H9 (cell line): ENCODE measurements around the gene HORMAD1. TPM values are rescaled to one million over a fixed set of nuclear protein-coding genes. Genes with fewer than 3 reads are reported as not detected.

Source experiments
- DNase-seq: peaks from one replicate; pipeline ENCODE4 v3.0.0-alpha.2; 2017
- H2AFZ ChIP-seq: one replicate; pipeline ENCODE4 v1.6.1; 2013; ENCODE audit warnings: mild to moderate bottlenecking, low read length, control low read depth, moderate library complexity
- H2AK5ac ChIP-seq: 2 replicates; pipeline ENCODE4 v1.6.1; 2013; ENCODE audit warnings: low read length, control low read depth, mixed read lengths; ENCODE audit not compliant: insufficient read length
- H2BK120ac ChIP-seq: one replicate; pipeline ENCODE4 v1.6.1; 2013; ENCODE audit warnings: low read depth, mild to moderate bottlenecking, low read length, control low read depth, inconsistent platforms; ENCODE audit not compliant: poor library complexity, severe bottlenecking
- H2BK12ac ChIP-seq: 2 replicates; pipeline ENCODE4 v1.6.1; 2013; ENCODE audit warnings: low read length, control low read depth, mixed read lengths, low read depth; ENCODE audit not compliant: insufficient read length
- H2BK15ac ChIP-seq: 2 replicates; pipeline ENCODE4 v1.6.1; 2013; ENCODE audit warnings: low read depth, low read length, control low read depth
- H2BK20ac ChIP-seq: one replicate; pipeline ENCODE4 v1.6.1; 2013; ENCODE audit warnings: low read depth, mild to moderate bottlenecking, low read length, control low read depth, inconsistent platforms; ENCODE audit not compliant: poor library complexity, severe bottlenecking
- H2BK5ac ChIP-seq: 2 replicates; pipeline ENCODE4 v1.6.1; 2013; ENCODE audit warnings: low read length, control low read depth, mixed read lengths; ENCODE audit not compliant: insufficient read length
- H3K14ac ChIP-seq: 2 replicates; pipeline ENCODE4 v1.6.1; 2013; ENCODE audit warnings: low read length, control low read depth; ENCODE audit not compliant: insufficient read depth
- H3K18ac ChIP-seq: 2 replicates; pipeline ENCODE4 v1.6.1; 2013; ENCODE audit warnings: low read depth, mild to moderate bottlenecking, mixed read lengths, low read length, control low read depth; ENCODE audit not compliant: insufficient read length
- H3K23ac ChIP-seq: 2 replicates; pipeline ENCODE4 v1.6.1; 2013; ENCODE audit warnings: low read length, control low read depth, mixed read lengths, low read depth; ENCODE audit not compliant: insufficient read length
- H3K23me2 ChIP-seq: 2 replicates; pipeline ENCODE4 v1.6.1; 2013; ENCODE audit warnings: low read depth, mild to moderate bottlenecking, mixed read lengths, low read length, control low read depth; ENCODE audit not compliant: insufficient read length, poor library complexity, severe bottlenecking
- H3K27ac ChIP-seq: 2 replicates; pipeline ENCODE4 v1.5.1; 2013; ENCODE audit warnings: low read length, control low read depth, mixed read lengths, low read depth; ENCODE audit not compliant: insufficient read length
- H3K27me3 ChIP-seq: 2 replicates; pipeline ENCODE4 v1.6.1; 2013; ENCODE audit warnings: low read length, control low read depth, inconsistent platforms; ENCODE audit not compliant: insufficient read depth
- H3K4ac ChIP-seq: 2 replicates; pipeline ENCODE4 v1.6.1; 2013; ENCODE audit warnings: low read depth, mild to moderate bottlenecking, control low read depth, inconsistent platforms, low read length, moderate library complexity
- H3K4me1 ChIP-seq: 2 replicates; pipeline ENCODE4 v1.6.1; 2013; ENCODE audit warnings: low read length, control low read depth, inconsistent platforms; ENCODE audit not compliant: insufficient read depth
- H3K4me2 ChIP-seq: 2 replicates; pipeline ENCODE4 v1.6.1; 2013; ENCODE audit warnings: low read length, control low read depth, mixed read lengths; ENCODE audit not compliant: insufficient read length, insufficient read depth
- H3K56ac ChIP-seq: 2 replicates; pipeline ENCODE4 v1.6.1; 2013; ENCODE audit warnings: low read depth, mild to moderate bottlenecking, mixed read lengths, low read length, control low read depth; ENCODE audit not compliant: insufficient read length
- H3K79me1 ChIP-seq: 2 replicates; pipeline ENCODE4 v1.6.1; 2013; ENCODE audit warnings: low read depth, mild to moderate bottlenecking, moderate library complexity, low read length, control low read depth, inconsistent platforms; ENCODE audit not compliant: insufficient read depth, poor library complexity, severe bottlenecking
- H3K79me2 ChIP-seq: 2 replicates; pipeline ENCODE4 v1.6.1; 2013; ENCODE audit warnings: low read length, control low read depth, inconsistent platforms; ENCODE audit not compliant: insufficient read depth
- H3K9ac ChIP-seq: 2 replicates; pipeline ENCODE4 v1.6.1; 2013; ENCODE audit warnings: low read length, control low read depth, mixed read lengths; ENCODE audit not compliant: insufficient read length; ENCODE audit errors: extremely low read depth
- H3K9me3 ChIP-seq: one replicate; pipeline ENCODE4 v1.6.1; 2013; ENCODE audit warnings: low read depth, low read length, inconsistent platforms; ENCODE audit not compliant: control insufficient read depth
- H3T11ph ChIP-seq: one replicate; pipeline ENCODE4 v1.6.1; 2013; ENCODE audit warnings: mild to moderate bottlenecking, low read length, control low read depth, inconsistent platforms
- H4K20me1 ChIP-seq: one replicate; pipeline ENCODE4 v1.6.1; 2013; ENCODE audit not compliant: control insufficient read depth, insufficient read length, insufficient read depth
- H4K5ac ChIP-seq: 2 replicates; pipeline ENCODE4 v1.6.1; 2013; ENCODE audit warnings: low read depth, mild to moderate bottlenecking, mixed read lengths, low read length, control low read depth; ENCODE audit not compliant: insufficient read length
- H4K8ac ChIP-seq: replicated peaks from 2 replicates; pipeline ENCODE4 v1.6.1; 2013; ENCODE audit warnings: low read length, control low read depth, mixed read lengths, low read depth; ENCODE audit not compliant: insufficient read length
- H4K91ac ChIP-seq: 2 replicates; pipeline ENCODE4 v1.6.1; 2013; ENCODE audit warnings: low read depth, mild to moderate bottlenecking, moderate library complexity, mixed read lengths, low read length, control low read depth; ENCODE audit not compliant: insufficient read length
- H3K27ac Mint-ChIP-seq, 3 experiments: 2 replicates in 2 of 3; 3 replicates in 1 of 3; pipeline ENCODE4 v1.8.0; 2020 to 2021; ENCODE audit warnings: mixed read lengths in 3 of 3, mild to moderate bottlenecking in 1 of 3, moderate library complexity in 1 of 3
- H3K27me3 Mint-ChIP-seq: 2 replicates; pipeline ENCODE4 v1.8.0; 2021; ENCODE audit warnings: low read depth, mild to moderate bottlenecking, moderate library complexity, mixed read lengths
- H3K36me3 Mint-ChIP-seq, 3 experiments: 2 replicates in 2 of 3; 3 replicates in 1 of 3; pipeline ENCODE4 v1.8.0; 2020 to 2021; ENCODE audit warnings: low read depth in 3 of 3, mixed read lengths in 3 of 3; ENCODE audit not compliant: insufficient read depth in 1 of 3
- H3K4me1 Mint-ChIP-seq, 2 experiments: 2 replicates each; pipeline ENCODE4 v1.8.0; 2020; ENCODE audit warnings: mixed read lengths in 2 of 2
- H3K4me3 Mint-ChIP-seq, 2 experiments: 2 replicates in 1 of 2; 3 replicates in 1 of 2; pipeline ENCODE4 v1.8.0; 2020 to 2021; ENCODE audit warnings: mild to moderate bottlenecking in 2 of 2, mixed read lengths in 2 of 2, moderate library complexity in 1 of 2
- H3K9me3 Mint-ChIP-seq, 2 experiments: 2 replicates in 1 of 2; 3 replicates in 1 of 2; pipeline ENCODE4 v1.8.0; 2020; ENCODE audit warnings: mild to moderate bottlenecking in 2 of 2, mixed read lengths in 2 of 2, moderate library complexity in 1 of 2
- CTCF ChIP-seq: fragments of 200-600 bp; sonication (generic); conservative IDR thresholded peaks from 3 replicates; pipeline ENCODE4 v1.8.0; 2021; ENCODE audit warnings: antibody characterized with exemption, mild to moderate bottlenecking
- WGBS: extraction: QIAGEN DNeasy Blood & Tissue Kit; methylation state at CpG from one replicate; pipeline ENCODE4 v1.1.7; 2013; ENCODE audit warnings: missing lambda C conversion rate, low lambda C conversion rate, mixed read lengths; ENCODE audit not compliant: insufficient read length; ENCODE audit errors: extremely low coverage; 5-methylcytosine and 5-hydroxymethylcytosine counted together
- total RNA-seq: library from RNA; stranded (reverse); gene quantifications from 2 replicates; pipeline ENCODE4 v1.2.1, GENCODE V29; 2021

The HORMAD1 gene
- total RNA-seq, 1 experiment from 2014 or later: not detected

GRCh38 chr1:150753416-150753815 lies 32.7 kb upstream of the HORMAD1 start:
- Histone ChIP-seq H2BK120ac (no peak overlapping the region), H3K9me3 (no peaks in the 10 kb centered on the region), H3K23ac (no peak overlapping the region), H3K4me2 (no peak overlapping the region), H3K79me2 (no peaks in the 10 kb centered on the region), H2BK15ac (no peak overlapping the region), H4K5ac (no peak overlapping the region), H3K27me3 (peaks cover 2% of the 10 kb centered on the region; the same call in 1 of the 2 replicates), H2BK20ac (no peak overlapping the region), H2AK5ac (no peak overlapping the region), H3T11ph (no peak overlapping the region), H4K91ac (no peak overlapping the region), H2BK12ac (no peak overlapping the region), H3K14ac (no peak overlapping the region), H3K56ac (no peak overlapping the region), H3K9ac (no peak overlapping the region), H4K20me1 (no peaks in the 10 kb centered on the region), H3K4me1 (no peaks in the 10 kb centered on the region), H3K4ac (no peak overlapping the region), H3K18ac (no peak overlapping the region), H4K8ac (no peak overlapping the region), H3K23me2 (no peaks in the 10 kb centered on the region), H3K79me1 (no peaks in the 10 kb centered on the region), H2AFZ (no peak overlapping the region), H2BK5ac (no peak overlapping the region), H3K27ac (no peak overlapping the region)
- no CpG with 5 or more reads among the region's 2 CpGs for WGBS
- Mint-ChIP-seq H3K27ac (peak overlapping the region in 1 of 3 experiments; percentile 40; a peak in 1 of 7 replicates), H3K36me3 (no peaks in the 10 kb centered on the region), H3K4me3 (no peak overlapping the region), H3K9me3 (no peaks in the 10 kb centered on the region), H3K27me3 (no peaks in the 10 kb centered on the region), H3K4me1 (no peaks in the 10 kb centered on the region)
- no peak for DNase-seq
- no peak for TF ChIP-seq CTCF
